CD4-positive, alpha-beta T cell treated with Interleukin-10 for 1 hour (primary cell): ENCODE data around the gene NKX2-8.
"Not testable (repeated sequence)": the region's sequence is repeated elsewhere in the genome, so short reads cannot be mapped to it uniquely, and the experiment has no call there.

Experiments
- DNase-seq: peaks from one replicate; pipeline ENCODE4 v3.0.0-alpha.2; 2020

Gene NKX2-8

DNA sequence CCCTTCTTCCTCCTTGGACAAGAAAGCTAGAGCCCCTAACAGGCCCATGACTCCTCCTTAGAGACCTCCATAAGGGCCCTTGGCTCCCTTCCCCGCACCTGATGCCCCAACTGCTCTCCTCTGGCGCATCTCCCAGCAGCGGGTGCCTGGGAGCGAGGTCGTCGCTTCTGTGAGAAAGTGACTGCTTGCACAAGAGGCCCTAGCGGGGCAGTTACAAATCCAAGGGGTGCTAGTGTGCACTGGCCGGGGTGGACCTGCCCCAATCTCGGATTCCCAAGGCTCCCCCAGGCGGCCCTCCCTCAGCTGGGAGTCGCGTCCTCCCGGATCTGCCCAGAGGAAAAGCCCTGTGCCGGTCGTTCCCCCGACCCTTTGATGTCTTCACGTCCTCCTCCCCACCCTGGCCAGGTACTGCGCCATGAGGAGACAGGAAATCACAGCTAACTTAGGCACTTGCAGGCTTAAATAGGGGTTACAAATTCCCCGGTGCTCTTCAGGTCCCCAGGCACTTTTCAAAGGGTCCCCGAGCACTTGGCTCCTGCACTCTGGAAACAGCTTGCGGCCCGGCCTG lies 2.8 kb downstream of the NKX2-8 start:
- no peak for DNase-seq

DNA sequence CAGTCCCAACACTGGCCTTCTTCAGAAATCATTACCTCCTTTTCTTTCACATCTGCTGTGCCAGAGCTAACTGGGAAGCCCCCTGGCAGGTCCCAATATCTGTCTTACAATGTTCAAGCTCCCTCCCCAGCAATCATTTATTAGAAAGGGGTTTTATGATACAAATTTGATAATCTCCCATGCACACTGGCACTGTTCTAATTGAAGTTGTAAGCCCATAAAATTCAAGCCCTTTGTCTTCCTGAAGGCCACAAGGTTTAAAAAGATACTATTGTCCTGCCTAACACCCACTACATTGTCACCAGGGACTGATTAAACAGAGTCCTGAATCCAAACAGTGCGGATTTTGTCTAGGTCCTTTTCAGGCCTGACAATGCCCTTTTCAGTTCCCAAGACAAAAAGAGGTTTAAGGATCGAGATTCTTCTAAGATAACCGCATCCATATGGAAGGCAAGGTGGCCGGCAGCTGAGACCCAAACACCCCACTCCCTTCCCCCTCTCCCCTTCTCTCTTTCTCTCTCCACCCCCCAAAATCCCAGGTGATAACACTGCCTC lies 3.3 kb downstream of the NKX2-8 start:
- no peak for DNase-seq

DNA sequence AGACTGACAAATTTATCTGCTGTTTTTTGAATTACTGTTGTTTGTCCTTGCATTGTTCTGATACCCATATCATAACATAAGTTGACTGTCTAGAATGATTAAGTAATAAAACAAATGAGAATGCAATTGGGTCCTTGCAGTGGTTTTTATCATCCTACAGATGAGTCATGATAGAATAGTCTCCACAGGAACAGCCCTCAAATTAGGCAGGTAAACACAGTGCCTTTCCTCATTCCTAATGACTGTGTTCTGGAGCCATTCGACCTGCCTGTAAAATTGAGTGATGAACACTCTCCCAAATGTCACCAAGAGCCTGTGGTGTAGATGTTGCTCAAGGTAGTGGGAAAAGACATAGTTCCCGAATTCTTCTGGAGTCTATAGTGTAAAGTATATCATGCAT lies 12.3 kb downstream of the NKX2-8 start:
- no peak for DNase-seq

DNA sequence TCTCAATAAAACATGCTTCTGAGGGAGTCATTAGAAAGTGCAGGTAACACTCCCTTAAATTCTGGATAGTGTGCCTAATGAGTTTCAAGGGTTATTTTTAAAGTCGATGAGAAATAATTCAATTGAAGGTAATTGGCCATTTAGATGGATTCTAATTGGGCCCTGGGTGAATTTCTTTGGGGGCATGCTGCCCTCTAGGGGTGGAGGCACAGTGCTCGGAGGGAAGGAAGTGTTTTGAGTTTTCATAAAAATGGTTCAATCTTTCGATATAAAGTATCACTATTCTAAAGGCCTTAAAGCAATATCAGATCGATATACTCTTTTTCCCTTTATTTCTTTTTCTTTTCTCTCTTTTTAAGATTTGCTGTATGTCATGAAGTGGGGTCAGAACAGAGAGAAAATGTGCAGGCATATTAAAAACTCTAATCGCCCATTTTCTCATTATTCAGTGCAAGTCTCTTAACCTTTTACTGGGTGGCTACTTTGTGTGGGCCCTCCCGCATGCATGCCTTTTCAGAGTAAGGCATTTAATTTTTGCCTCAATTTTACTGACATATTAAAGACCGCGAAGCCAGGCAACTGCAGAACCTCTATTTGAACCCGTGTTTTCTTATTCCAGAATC lies 25.5 kb downstream of the NKX2-8 start:
- DNase-seq = peak; percentile 5

DNA sequence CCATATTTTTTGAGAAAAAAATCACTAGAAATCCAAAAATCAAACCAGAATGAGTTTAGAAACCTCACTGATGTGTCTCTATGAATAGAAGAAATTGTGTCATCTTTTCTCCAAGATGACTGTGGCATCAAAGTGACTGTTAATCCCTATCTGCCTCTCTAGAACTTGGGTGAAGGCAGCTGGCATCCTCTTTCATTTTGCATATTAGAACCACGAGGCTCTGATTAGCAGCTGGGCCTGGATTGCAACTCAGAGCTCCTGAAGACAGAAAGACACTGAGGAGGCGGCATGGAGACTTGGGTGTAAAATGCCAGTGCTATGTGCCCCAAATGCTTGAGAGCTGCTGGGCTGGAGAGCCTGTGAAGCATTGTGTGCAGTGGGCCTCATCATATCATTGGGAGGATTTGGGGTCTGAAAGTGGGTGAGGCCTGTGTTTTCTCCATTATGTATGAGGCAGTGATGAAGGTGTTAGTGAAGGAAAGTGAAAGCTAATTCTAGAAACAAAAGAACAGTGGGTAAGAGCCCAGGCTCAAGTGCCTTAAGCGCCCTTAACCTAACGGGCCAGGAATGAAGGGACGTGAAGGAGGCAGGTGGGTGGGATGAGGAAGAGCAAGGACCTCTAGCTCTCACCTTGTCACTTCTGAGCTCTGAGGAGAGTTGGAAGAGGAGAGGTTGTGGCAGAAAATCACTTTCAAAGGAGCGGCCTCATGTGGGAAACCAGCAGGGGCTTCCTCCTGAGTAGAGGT lies 26.2 kb downstream of the NKX2-8 start:
- DNase-seq = no peak

DNA sequence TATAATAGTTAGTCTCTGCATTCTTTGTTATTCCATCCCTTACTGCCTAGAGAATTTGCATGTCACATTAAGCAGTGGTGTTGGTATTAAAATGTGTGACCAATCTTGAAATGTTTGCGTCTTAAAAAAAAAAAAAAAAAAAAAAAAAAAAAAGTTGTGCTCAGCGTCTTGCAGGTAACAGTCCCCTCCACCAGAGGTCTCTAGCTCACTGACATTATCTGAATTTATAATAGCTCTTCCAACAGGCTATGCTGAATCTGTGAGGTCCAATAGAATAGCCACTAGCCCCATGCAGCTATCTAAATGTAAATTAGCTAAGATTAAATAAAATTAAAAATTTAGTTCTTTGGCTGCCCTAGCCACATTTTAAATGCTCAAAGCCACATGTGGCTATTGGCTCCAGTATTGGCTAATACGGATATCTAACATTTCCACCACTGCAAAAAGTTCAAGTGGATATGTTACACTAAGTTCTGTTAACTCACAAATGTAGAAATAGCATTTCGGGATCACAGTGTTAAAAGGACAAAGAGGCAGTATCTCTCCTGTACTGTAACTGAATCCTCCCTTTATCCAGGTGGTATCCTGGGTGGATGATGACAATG lies 28.7 kb downstream of the NKX2-8 start:
- DNase-seq = no peak

DNA sequence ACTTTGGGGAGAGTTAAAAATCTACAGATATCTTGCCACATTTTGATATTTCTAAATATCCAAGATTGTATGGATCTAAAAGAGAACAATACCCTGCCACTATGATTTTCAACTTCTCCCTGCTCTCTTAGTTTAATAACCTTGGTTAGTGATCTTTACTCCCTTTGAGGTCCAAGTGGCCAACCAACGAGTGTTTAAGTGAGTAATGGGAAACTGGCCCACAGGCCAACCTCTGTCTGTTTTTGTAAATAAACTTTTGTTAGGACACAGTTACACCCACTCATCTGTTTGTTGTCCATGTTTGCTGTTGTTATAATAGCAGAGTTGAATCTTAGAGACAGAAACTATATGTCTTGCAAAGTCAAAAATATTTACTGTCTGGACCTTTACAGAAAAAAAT lies 31.5 kb downstream of the NKX2-8 start:
- DNase-seq = no peak

DNA sequence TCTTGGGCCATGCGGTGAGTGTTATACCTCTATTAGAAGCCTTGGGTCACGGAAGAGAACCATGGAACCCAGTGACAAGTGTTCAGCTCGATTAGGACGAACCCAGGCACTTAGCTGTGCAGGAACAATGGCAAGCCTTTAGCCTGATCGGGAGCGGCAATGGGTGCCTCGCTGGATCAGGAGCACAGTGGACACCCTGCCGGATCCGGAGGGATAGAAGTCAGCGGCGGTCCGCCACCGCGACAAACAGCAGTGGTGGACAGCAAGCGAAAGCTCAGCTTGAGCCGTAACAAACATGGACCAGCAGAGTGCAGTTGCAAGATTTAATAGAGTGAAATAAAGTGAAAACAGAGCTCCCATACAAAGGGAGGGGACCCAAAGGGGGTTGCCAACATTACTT lies 38.1 kb downstream of the NKX2-8 start:
- not testable (repeated sequence) for DNase-seq

DNA sequence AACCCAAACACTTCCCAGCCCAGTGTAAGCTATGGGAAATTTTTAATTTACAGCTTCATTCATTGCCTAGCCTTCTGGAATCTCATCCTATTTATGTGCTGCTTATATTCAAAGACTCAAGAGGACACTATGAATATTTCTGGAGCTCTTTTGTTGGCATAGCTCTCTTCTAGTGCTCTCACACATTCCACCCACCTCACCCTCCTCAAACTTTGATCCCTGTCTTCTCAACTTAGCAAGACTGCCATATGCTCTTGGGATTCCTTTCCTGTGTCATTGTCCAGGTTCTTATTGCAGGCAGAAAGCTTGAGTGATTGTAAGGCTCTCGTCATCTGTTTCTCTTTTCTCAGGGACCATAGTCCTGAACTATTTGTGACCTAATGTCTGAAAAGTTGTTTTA lies 44.4 kb downstream of the NKX2-8 start:
- no peak for DNase-seq
